Measurements from ENCODE around the gene QSER1.

GRCh38 chr11:32893343-32894148 lies 935 bp downstream of the QSER1 start:
- TF ChIP-seq CTCF (IDR thresholded peaks at IDR 0.05; ENCODE audit: insufficient read depth, low read length, poor library complexity, severe bottlenecking) = peak; percentile 27
- no peak for TF ChIP-seq EZH2phosphoT487 (conservative IDR thresholded peaks at IDR 0.05; ENCODE audit: low read length)

All from SU-DHL-6 (cell line).